Ovary (tissue), 3 donors: ENCODE data around the gene GSTM4.

ENCODE experiments used
- POLR2A ChIP-seq: fragments of 450-650 bp; IDR thresholded peaks from one replicate; pipeline ENCODE4 v1.6.1; 2017; ENCODE audit warnings: antibody characterized with exemption, mild to moderate bottlenecking, moderate library complexity
- TF ChIP-seq, protein P1 (sequence below), 3 donors: fragments of 450-650 bp in 2 of 3; fragments of 200-600 bp in 1 of 3; IDR thresholded peaks; one replicate each; pipeline versions ENCODE4 v1.5.1 to v1.8.0; 2016 to 2022; ENCODE audit warnings: antibody characterized with exemption in 3 of 3, mild to moderate bottlenecking in 1 of 3
- donor health status: DM: no; HTN: no; CAD: no.

DNA sequence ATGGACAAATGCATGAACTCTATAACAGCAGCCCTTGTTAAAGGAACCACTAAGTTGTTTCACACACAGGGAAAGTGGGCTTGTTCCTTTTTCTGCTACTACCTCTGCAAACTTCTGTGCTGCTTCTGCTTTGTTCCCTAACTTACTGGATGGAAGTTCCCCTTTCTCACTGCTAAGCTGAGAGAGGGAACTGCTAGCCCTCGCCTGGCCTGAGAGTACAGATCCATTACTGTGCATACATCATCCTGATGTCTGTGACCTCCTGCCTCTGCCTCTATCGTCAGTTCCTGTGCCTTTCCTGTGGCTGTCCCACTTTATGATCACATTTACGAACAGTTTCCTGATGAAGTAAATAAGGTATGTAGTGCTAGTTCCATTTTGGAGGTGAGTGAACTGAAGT lies 40.0 kb upstream of the GSTM4 start:
- TF ChIP-seq, protein P1, sequence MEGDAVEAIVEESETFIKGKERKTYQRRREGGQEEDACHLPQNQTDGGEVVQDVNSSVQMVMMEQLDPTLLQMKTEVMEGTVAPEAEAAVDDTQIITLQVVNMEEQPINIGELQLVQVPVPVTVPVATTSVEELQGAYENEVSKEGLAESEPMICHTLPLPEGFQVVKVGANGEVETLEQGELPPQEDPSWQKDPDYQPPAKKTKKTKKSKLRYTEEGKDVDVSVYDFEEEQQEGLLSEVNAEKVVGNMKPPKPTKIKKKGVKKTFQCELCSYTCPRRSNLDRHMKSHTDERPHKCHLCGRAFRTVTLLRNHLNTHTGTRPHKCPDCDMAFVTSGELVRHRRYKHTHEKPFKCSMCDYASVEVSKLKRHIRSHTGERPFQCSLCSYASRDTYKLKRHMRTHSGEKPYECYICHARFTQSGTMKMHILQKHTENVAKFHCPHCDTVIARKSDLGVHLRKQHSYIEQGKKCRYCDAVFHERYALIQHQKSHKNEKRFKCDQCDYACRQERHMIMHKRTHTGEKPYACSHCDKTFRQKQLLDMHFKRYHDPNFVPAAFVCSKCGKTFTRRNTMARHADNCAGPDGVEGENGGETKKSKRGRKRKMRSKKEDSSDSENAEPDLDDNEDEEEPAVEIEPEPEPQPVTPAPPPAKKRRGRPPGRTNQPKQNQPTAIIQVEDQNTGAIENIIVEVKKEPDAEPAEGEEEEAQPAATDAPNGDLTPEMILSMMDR (IDR thresholded peaks at IDR 0.05), result no peak
- no peak for TF ChIP-seq POLR2A
